BLaER1 (cell line): ENCODE data around the gene CPT1C.

Experiments
- H3K27ac ChIP-seq: shearing (Covaris generic); formaldehyde crosslinking; 2 replicates; pipeline ENCODE4 v1.8.1; 2022
- H3K27me3 ChIP-seq: shearing (Covaris generic); formaldehyde crosslinking; 2 replicates; pipeline ENCODE4 v1.8.1; 2022
- H3K36me3 ChIP-seq: shearing (Covaris generic); formaldehyde crosslinking; 2 replicates; pipeline ENCODE4 v1.8.1; 2022
- H3K4me1 ChIP-seq: shearing (Covaris generic); formaldehyde crosslinking; 2 replicates; pipeline ENCODE4 v1.8.1; 2022
- H3K4me2 ChIP-seq: shearing (Covaris generic); formaldehyde crosslinking; 2 replicates; pipeline ENCODE4 v1.8.1; 2022
- H3K4me3 ChIP-seq: shearing (Covaris generic); formaldehyde crosslinking; 2 replicates; pipeline ENCODE4 v1.8.1; 2022
- H3K9ac ChIP-seq: shearing (Covaris generic); formaldehyde crosslinking; 2 replicates; pipeline ENCODE4 v1.8.1; 2022
- H3K9me3 ChIP-seq: shearing (Covaris generic); formaldehyde crosslinking; 2 replicates; pipeline ENCODE4 v1.8.1; 2022
- H4K20me1 ChIP-seq: shearing (Covaris generic); formaldehyde crosslinking; 2 replicates; pipeline ENCODE4 v1.8.1; 2022
- Cebpa-rat ChIP-seq: shearing (Covaris generic); IDR thresholded peaks from 2 replicates; pipeline ENCODE4 v1.8.1; 2022

Gene CPT1C

DNA sequence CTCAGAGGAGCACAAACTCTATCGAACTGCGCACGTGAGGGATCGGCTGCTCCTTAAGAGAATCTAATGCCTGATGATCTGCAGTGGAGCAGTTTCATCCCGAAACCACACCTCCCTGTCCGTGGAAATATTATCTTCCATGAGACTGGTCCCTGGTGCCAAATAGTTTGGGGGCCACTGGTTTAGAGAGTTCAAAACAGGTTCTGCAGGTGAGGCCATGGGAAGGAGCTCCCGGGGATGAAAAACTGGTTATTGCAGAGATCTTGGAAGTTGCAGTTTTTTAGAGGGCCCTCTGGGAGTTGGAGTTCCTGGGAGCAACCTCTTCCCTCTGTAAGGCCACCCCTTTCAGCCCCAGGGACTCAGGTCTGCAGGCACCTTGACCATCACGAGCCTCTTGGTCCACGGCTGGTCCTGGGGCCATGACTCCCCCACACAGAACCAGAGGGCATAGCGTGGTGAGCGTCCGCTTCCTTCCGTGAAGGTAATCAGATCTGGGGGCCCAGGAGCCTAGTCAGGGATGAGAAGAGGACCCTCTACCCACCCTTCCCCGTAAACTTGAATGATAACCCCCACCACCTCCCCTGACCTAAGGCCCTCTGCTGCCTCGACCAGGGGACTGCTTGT, 30.5 kb upstream of the CPT1C start:
- no peaks in the 10 kb centered on the region for H3K9me3 ChIP-seq
- TF ChIP-seq Cebpa-rat = no peak
- no peak overlapping the region for H3K27ac ChIP-seq
- H4K20me1 ChIP-seq = peaks cover 77% of the 10 kb centered on the region
- peaks cover 78% of the 10 kb centered on the region for H3K36me3 ChIP-seq
- peaks cover 12% of the 10 kb centered on the region for H3K4me1 ChIP-seq
- no peak overlapping the region for H3K4me3 ChIP-seq
- H3K4me2 ChIP-seq = no peak overlapping the region
- H3K9ac ChIP-seq = no peak overlapping the region
- H3K27me3 ChIP-seq = no peaks in the 10 kb centered on the region

- peaks cover 63% of the 10 kb centered on the region for H4K20me1 ChIP-seq
- H3K9ac ChIP-seq = 0 out of 2 replicates have a peak overlapping the region, but pooled peaks have one; percentile 93
- H3K4me3 ChIP-seq = no peak overlapping the region
- H3K9me3 ChIP-seq = no peaks in the 10 kb centered on the region
- peaks cover 63% of the 10 kb centered on the region for H3K36me3 ChIP-seq
- H3K4me2 ChIP-seq = no peak overlapping the region
- no peak for TF ChIP-seq Cebpa-rat
- H3K27me3 ChIP-seq = no peaks in the 10 kb centered on the region
- peaks cover 21% of the 10 kb centered on the region for H3K4me1 ChIP-seq
- H3K27ac ChIP-seq = no peak overlapping the region
Measured at GRCh38 chr19:49662011-49662410, 28.9 kb upstream of the CPT1C start.

DNA sequence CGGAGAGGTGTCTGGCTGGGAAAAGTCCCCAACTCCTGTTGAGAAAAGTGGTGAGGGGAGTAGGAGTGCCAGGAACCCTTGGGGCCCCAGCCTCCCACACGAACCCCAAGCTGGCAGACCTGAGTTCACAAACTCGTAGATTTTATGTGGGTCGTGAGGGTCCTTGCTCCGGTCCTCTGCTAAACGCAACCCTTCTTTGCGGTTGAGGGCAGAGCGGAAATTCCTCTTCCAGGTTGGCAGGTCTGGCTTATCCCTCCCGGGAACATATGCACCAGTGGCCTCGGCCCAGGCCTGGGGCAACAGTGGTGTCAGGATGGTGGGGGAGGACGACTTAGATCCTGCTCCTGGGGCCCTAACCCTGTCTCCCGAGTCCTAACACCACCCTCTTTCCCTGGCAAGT, 27.7 kb upstream of the CPT1C start:
- peak overlapping the region; percentile 93 for H3K9ac ChIP-seq
- no peaks in the 10 kb centered on the region for H3K27me3 ChIP-seq
- TF ChIP-seq Cebpa-rat = no peak
- H3K9me3 ChIP-seq = no peaks in the 10 kb centered on the region
- peaks cover 61% of the 10 kb centered on the region for H3K36me3 ChIP-seq
- peaks cover 63% of the 10 kb centered on the region for H4K20me1 ChIP-seq
- no peak overlapping the region for H3K27ac ChIP-seq
- H3K4me2 ChIP-seq = peak overlapping the region; percentile 93
- peak overlapping the region; percentile 72; the same call in 1 of the 2 replicates for H3K4me3 ChIP-seq
- H3K4me1 ChIP-seq = peaks cover 27% of the 10 kb centered on the region

- H3K4me3 ChIP-seq = peak overlapping the region; percentile 72
- peak overlapping the region; percentile 93 for H3K4me2 ChIP-seq
- H3K27ac ChIP-seq = peak overlapping the region; percentile 82
- H3K36me3 ChIP-seq = peaks cover 61% of the 10 kb centered on the region
- no peaks in the 10 kb centered on the region for H3K27me3 ChIP-seq
- TF ChIP-seq Cebpa-rat = no peak
- H3K4me1 ChIP-seq = peaks cover 27% of the 10 kb centered on the region
- H3K9ac ChIP-seq = peak overlapping the region; percentile 93
- H3K9me3 ChIP-seq = no peaks in the 10 kb centered on the region
- peaks cover 55% of the 10 kb centered on the region for H4K20me1 ChIP-seq
Measured at GRCh38 chr19:49664171-49665035, 26.5 kb upstream of the CPT1C start.

DNA sequence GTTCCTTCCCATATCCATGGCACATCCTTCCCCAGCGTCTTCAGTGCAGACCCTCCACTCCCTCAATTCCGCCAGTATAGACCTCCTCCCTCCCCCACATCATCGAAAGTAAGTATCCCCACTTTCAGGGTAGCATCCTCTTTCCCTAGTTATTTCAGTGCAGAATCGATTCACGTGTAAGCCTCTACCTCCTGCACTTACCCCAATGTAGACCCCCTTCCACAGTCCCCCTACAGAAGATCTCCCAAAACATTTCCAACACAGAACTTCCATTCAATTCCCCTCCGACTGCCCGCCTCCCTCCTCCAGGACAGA, 25.9 kb upstream of the CPT1C start:
- Histone ChIP-seq H3K9ac (peak overlapping the region; percentile 93), H3K27ac (peak overlapping the region; percentile 82), H3K4me2 (peak overlapping the region; percentile 93), H3K27me3 (no peaks in the 10 kb centered on the region), H3K9me3 (no peaks in the 10 kb centered on the region), H3K4me1 (peaks cover 27% of the 10 kb centered on the region), H3K36me3 (peaks cover 61% of the 10 kb centered on the region), H3K4me3 (peak overlapping the region; percentile 72), H4K20me1 (peaks cover 50% of the 10 kb centered on the region)
- TF ChIP-seq Cebpa-rat = no peak

DNA sequence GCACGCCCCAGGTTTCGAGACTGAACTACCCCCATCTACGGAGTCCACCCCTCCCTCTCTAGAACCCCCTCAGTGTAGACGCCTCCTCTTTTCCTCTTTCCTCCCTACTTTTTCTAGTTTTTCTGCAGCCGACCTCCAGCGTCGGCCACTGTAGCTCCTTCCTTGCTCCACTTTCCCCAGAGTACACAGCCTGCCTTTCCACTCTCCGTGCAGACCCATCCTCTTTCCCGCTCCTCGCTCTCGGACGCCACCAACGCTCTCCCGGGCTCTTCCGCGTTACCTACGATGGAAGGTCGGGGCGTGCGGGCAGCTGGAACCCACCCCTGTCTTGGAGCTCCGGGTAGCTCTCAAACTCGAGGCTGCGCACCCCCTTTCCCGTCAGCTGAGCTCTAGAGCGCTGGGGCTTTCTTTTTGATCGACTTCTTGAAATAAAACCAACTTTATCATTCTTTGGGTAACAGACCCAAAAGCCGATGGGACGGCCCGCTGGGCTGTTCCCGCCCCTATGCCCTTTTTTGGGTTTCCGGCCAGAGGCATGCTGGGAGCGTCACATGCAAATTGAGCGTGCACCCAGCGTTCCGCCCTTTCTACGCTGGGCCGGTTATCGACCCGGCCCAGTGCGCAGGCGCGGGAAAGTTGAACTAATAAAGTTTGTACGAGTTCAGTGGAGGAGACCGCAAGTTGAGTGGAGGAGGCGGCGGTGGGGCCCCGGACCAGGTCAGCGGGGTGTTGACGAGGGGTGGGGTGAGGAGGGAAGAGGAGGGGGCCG, 25.4 kb upstream of the CPT1C start, which contains the start of the genes BCL2L12 and IRF3:
BCL2L12 (plus strand) TSS at position 583 of the 769 bp plus-strand sequence. CDS start 760 bp downstream, outside the sequence.
IRF3 (minus strand) TSS at position 507 of the 769 bp plus-strand sequence. CDS start 1,019 bp downstream, outside the sequence.
- no peaks in the 10 kb centered on the region for H3K27me3 ChIP-seq
- H4K20me1 ChIP-seq = peaks cover 45% of the 10 kb centered on the region
- peak within 1 kb of the TSS; percentile 93 for H3K9ac ChIP-seq
- peak within 1 kb of the TSS; percentile 99 for H3K4me2 ChIP-seq
- TF ChIP-seq Cebpa-rat = no peak
- H3K36me3 ChIP-seq = peaks cover 61% of the 10 kb centered on the region
- no peaks in the 10 kb centered on the region for H3K9me3 ChIP-seq
- peak within 1 kb of the TSS; percentile 82 for H3K27ac ChIP-seq
- H3K4me1 ChIP-seq = peaks cover 27% of the 10 kb centered on the region
- H3K4me3 ChIP-seq = peak within 1 kb of the TSS; percentile 72

- Histone ChIP-seq H3K9ac (peak overlapping the region; percentile 93), H4K20me1 (peaks cover 40% of the 10 kb centered on the region), H3K27me3 (no peaks in the 10 kb centered on the region), H3K4me3 (peak overlapping the region; percentile 72), H3K4me1 (peaks cover 27% of the 10 kb centered on the region), H3K9me3 (no peaks in the 10 kb centered on the region), H3K27ac (peak overlapping the region; percentile 82), H3K36me3 (peaks cover 61% of the 10 kb centered on the region), H3K4me2 (peak overlapping the region; percentile 99)
- TF ChIP-seq Cebpa-rat = no peak
Measured at GRCh38 chr19:49666120-49666444, 24.8 kb upstream of the CPT1C start.

DNA sequence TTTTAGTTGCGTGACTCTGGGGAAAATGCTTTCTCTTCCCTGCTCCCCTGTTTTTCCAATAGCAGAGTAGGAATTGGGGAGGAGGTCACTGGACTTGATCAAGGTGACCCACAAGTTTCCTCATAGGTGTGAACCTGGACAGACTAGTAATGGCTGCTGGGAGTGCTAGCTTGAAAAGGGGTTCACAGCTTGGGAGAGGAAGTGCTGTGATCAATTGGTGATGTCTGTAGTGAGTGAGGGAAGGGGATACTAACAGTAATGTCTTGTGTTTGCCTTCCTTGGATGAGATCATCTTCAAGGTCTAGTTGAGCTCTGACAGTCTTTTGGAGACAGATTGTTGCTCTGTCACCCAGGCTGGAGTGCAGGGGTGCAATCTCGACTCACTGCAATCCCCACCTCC, 23.4 kb upstream of the CPT1C start:
- no peak overlapping the region for H3K4me3 ChIP-seq
- peaks cover 26% of the 10 kb centered on the region for H4K20me1 ChIP-seq
- peak overlapping the region; percentile 99 for H3K4me2 ChIP-seq
- H3K36me3 ChIP-seq = peaks cover 54% of the 10 kb centered on the region
- no peaks in the 10 kb centered on the region for H3K27me3 ChIP-seq
- H3K9me3 ChIP-seq = no peaks in the 10 kb centered on the region
- peak overlapping the region; percentile 93; the same call in 1 of the 2 replicates for H3K9ac ChIP-seq
- peaks cover 38% of the 10 kb centered on the region for H3K4me1 ChIP-seq
- TF ChIP-seq Cebpa-rat = no peak
- H3K27ac ChIP-seq = no peak overlapping the region

DNA sequence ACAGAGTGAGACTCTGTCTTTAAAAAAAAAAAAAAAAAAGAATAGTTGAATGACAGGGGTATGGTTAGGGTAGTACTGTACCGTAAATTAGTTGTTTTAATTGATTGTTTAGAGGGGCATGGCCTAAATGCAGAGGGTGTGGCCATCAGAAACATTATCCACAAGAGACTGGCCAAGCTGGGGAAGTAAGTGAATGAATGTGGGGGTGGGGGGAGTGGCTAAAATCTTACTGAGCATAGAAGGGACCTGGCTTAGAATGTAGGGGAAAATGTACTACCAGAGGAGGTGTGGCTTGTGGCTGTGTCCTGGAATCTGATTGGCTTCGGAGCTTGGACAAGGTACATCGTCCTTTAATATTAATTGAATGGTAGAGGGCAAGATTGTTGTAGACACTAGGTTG, 21.4 kb upstream of the CPT1C start:
- Histone ChIP-seq H3K27ac (no peak overlapping the region), H3K9ac (no peak overlapping the region), H3K9me3 (no peaks in the 10 kb centered on the region), H3K36me3 (peaks cover 53% of the 10 kb centered on the region), H4K20me1 (peaks cover 8% of the 10 kb centered on the region), H3K4me3 (no peak overlapping the region), H3K4me1 (peaks cover 39% of the 10 kb centered on the region), H3K4me2 (no peak overlapping the region), H3K27me3 (no peaks in the 10 kb centered on the region)
- TF ChIP-seq Cebpa-rat = no peak
